Upper lobe of left lung (tissue), 6 donors: ENCODE results near the gene PCYOX1L. TPM values are rescaled to one million over a fixed set of nuclear protein-coding genes. Genes with fewer than 3 reads are reported as not detected.
A peak's percentile ranks its signal among the peaks of the same experiment; 100 is the strongest.

ENCODE experiments used
- ATAC-seq, 2 donors: fragments of 200-7000 bp; cut with Tn5 transposase; one replicate each; pipeline ENCODE4 v1.9.1; 2022; ENCODE audit warnings: mild to moderate bottlenecking in 2 of 2, moderate library complexity in 2 of 2; ENCODE audit not compliant: low FRiP score in 2 of 2
- DNase-seq, 2 donors: peaks; one replicate each; pipeline ENCODE4 v3.0.0-alpha.2; 2019 to 2020
- H3K27ac ChIP-seq, 4 donors: fragments of 200-600 bp; sonication (generic); one replicate each; pipeline ENCODE4 v1.5.1; 2016 to 2019
- H3K27me3 ChIP-seq, 4 donors: fragments of 200-600 bp; sonication (generic); one replicate each; pipeline ENCODE4 v1.5.1; 2017 to 2019
- H3K36me3 ChIP-seq, 4 donors: fragments of 200-600 bp; sonication (generic); one replicate each; pipeline ENCODE4 v1.5.1; 2016 to 2019
- H3K4me1 ChIP-seq, 4 donors: fragments of 200-600 bp; sonication (generic); one replicate each; pipeline ENCODE4 v1.5.1; 2018 to 2019
- H3K4me3 ChIP-seq, 4 donors: fragments of 200-600 bp; sonication (generic); one replicate each; pipeline ENCODE4 v1.5.1; 2017 to 2019; ENCODE audit warnings: mild to moderate bottlenecking in 2 of 4, moderate library complexity in 1 of 4
- H3K9me3 ChIP-seq, 4 donors: fragments of 200-600 bp; sonication (generic); one replicate each; pipeline ENCODE4 v1.5.1; 2018 to 2019
- EP300 ChIP-seq, 4 donors: sonication (generic); formaldehyde crosslinking; IDR thresholded peaks; one replicate each; pipeline ENCODE4 v1.5.1; 2017; ENCODE audit warnings: antibody characterized with exemption in 4 of 4, control low read depth in 2 of 4
- POLR2A ChIP-seq, 4 donors: fragments of 450-650 bp; IDR thresholded peaks; one replicate each; pipeline ENCODE4 v1.5.1; 2016 to 2017; ENCODE audit warnings: antibody characterized with exemption in 4 of 4, mild to moderate bottlenecking in 2 of 4
- POLR2AphosphoS5 ChIP-seq, 2 donors: sonication (generic); formaldehyde crosslinking; IDR thresholded peaks; one replicate each; pipeline ENCODE4 v1.5.1; 2017; ENCODE audit warnings: antibody characterized with exemption in 2 of 2
- whole genome bisulfite sequencing, 2 donors: methylation state at CpG; one replicate each; pipeline ENCODE4 v1.1.5; 2017 to 2018; 5-methylcytosine and 5-hydroxymethylcytosine counted together
- total RNA-seq, 6 donors: library from RNA; depleted of rRNA in 4 of 6; stranded (reverse); fragments of >200 nt in 4 of 6; gene quantifications; one replicate each; pipeline versions ENCODE4 v1.1.0 to v1.2.1, GENCODE V29; 2016 to 2021
- TF ChIP-seq, protein P1 (sequence below), 6 experiments: fragments of 450-650 bp in 4 of 6; fragments of 200-600 bp in 2 of 6; sonication (generic) in 2 of 6; IDR thresholded peaks; one replicate each; pipeline ENCODE4 v1.5.1; 2016 to 2019; ENCODE audit warnings: antibody characterized with exemption in 6 of 6
- donor health status: DM: no; HTN: no; CAD: no; lungs with moderate emphysema.
- donor health status: DM: no; HTN: yes; CAD: no; lungs with severe emphysema.

The PCYOX1L gene
- total RNA-seq, 6 donors from 2014 or later, result 3.2 to 10.1 (median 5.0) TPM

DNA sequence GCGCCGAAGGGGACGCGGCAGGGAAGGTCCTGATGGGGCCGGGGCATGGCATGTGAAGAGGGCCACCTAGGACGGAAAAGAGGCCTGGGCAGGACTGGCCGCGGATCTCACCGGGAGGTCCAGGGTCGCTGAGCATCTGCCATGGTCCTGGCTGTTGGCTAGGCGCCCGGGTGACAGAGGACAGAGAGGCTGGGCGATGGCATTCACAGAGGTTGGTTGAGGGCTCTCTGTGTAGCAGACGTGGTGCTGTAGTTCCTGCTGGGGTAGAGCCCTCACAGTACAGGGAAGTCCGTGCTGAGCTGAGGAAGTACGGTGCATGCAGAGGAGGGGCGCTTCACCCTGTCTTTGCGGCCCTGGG lies 427 bp downstream of the PCYOX1L start:
- Histone ChIP-seq H3K27me3 (no peaks in the 10 kb centered on the region), H3K4me3 (peak overlapping the region; percentile 43 to 93 (median 65)), H3K9me3 (no peaks in the 10 kb centered on the region), H3K27ac (peak overlapping the region; percentile 54 to 78 (median 70)), H3K4me1 (peaks cover 7 to 16% (median 12%) of the 10 kb centered on the region in 4 donors), H3K36me3 (peaks cover 0 to 27% (median 11%) of the 10 kb centered on the region in 4 donors)
- ATAC-seq (peak; percentile 71 to 73), DNase-seq (peak in 1 of 2 donors; percentile 48)
- TF ChIP-seq EP300 (IDR thresholded peaks at IDR 0.05) (no peak), POLR2A (IDR thresholded peaks at IDR 0.05) (no peak), POLR2AphosphoS5 (IDR thresholded peaks at IDR 0.05) (no peak)
- TF ChIP-seq, protein P1, sequence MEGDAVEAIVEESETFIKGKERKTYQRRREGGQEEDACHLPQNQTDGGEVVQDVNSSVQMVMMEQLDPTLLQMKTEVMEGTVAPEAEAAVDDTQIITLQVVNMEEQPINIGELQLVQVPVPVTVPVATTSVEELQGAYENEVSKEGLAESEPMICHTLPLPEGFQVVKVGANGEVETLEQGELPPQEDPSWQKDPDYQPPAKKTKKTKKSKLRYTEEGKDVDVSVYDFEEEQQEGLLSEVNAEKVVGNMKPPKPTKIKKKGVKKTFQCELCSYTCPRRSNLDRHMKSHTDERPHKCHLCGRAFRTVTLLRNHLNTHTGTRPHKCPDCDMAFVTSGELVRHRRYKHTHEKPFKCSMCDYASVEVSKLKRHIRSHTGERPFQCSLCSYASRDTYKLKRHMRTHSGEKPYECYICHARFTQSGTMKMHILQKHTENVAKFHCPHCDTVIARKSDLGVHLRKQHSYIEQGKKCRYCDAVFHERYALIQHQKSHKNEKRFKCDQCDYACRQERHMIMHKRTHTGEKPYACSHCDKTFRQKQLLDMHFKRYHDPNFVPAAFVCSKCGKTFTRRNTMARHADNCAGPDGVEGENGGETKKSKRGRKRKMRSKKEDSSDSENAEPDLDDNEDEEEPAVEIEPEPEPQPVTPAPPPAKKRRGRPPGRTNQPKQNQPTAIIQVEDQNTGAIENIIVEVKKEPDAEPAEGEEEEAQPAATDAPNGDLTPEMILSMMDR (IDR thresholded peaks at IDR 0.05), result no peak
- 0 to 3% methylated on average over 2 to 18 of the region's 18 CpGs for WGBS, 2 donors

DNA sequence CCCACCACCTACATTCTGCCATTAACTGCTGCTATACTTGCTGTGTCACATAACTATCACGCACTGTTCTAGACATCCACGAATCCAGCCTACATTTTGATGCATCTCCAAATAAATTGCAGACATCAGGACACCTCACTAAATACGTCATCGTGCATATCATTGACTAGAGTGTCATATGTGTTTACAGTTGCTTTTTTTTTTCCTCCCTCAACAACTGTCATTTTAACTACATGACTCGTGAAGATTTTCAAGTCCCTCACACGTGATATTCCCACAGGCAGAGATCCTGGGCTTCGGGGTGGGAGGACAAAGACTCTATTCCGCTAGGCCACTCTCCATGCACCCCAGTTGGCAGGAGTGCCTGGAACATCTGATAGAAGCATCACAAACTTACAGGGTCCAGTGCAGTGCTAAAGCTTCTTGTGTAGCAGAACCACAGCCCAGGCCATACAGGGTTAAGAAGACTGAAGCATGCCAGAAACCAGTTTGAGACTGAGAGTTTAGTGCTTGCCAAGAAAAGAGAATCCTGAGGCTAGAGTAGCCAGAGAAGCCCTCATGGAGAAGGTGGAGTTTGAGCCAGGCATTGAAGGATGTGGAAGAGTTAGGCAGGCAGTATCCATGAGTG lies 1.1 kb downstream of the PCYOX1L start:
- WGBS, 2 donors, result 79 to 82% methylated on average over 8 of the region's 8 CpGs
- no peak for ATAC-seq
- DNase-seq, result no peak
- Histone ChIP-seq H3K36me3 (peaks cover 0 to 19% (median 9%) of the 10 kb centered on the region in 4 donors), H3K4me3 (peak overlapping the region in 1 of 4 donors; percentile 68), H3K4me1 (peaks cover 7 to 16% (median 12%) of the 10 kb centered on the region in 4 donors), H3K9me3 (no peaks in the 10 kb centered on the region), H3K27ac (no peak overlapping the region), H3K27me3 (no peaks in the 10 kb centered on the region)
- TF ChIP-seq, protein P1 (IDR thresholded peaks at IDR 0.05), result no peak
- TF ChIP-seq POLR2A (IDR thresholded peaks at IDR 0.05), result no peak
- no peak for TF ChIP-seq POLR2AphosphoS5 (IDR thresholded peaks at IDR 0.05)
- TF ChIP-seq EP300 (IDR thresholded peaks at IDR 0.05), result no peak

DNA sequence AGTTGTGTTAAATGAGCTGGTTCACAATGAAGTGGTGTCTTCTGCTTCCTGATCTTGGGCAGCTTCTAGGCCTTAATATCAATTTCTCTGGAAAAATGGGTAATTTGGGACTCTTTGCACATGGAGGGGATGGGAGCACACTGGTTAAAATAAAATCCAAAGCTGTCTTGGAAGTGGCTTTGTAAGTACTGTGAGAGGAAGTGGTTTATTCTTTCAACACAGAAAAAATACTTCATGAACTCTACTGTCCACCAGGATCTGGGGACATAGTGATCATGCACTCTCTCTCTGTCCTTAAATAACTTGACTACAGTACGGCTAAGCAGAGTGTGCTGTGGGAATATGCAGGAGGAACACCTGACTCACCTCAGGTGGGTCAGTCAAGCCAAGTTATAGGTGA lies 2.4 kb downstream of the PCYOX1L start:
- DNase-seq (no peak), ATAC-seq (no peak)
- TF ChIP-seq POLR2A (IDR thresholded peaks at IDR 0.05) (no peak), POLR2AphosphoS5 (IDR thresholded peaks at IDR 0.05) (no peak), EP300 (IDR thresholded peaks at IDR 0.05) (no peak)
- TF ChIP-seq, protein P1 (IDR thresholded peaks at IDR 0.05), result no peak
- H3K9me3 ChIP-seq, result no peaks in the 10 kb centered on the region
- H3K27ac ChIP-seq, result no peak overlapping the region
- 64 to 100% methylated on average over 1 of the region's 1 CpG for WGBS, 2 donors
- H3K4me3 ChIP-seq, result no peak overlapping the region
- H3K4me1 ChIP-seq, result peaks cover 7 to 16% (median 12%) of the 10 kb centered on the region in 4 donors
- peaks cover 0 to 7% (median 3%) of the 10 kb centered on the region in 4 donors for H3K36me3 ChIP-seq
- no peaks in the 10 kb centered on the region for H3K27me3 ChIP-seq

DNA sequence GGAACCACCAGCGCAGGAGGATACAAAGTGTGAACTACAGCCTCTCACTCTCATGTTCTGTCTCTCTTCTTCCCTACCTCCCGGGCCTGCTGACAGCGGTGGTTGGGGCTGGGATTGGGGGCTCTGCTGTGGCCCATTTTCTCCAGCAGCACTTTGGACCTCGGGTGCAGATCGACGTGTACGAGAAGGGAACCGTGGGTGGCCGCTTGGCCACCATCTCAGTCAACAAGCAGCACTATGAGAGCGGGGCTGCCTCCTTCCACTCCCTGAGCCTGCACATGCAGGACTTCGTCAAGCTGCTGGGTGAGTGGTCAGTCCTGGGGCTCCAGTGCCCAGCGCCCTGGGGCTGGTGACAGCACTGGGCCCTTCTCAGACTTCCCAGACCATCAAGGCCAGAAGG lies 4.7 kb downstream of the PCYOX1L start:
- Histone ChIP-seq H3K36me3 (no peaks in the 10 kb centered on the region), H3K4me3 (no peak overlapping the region), H3K9me3 (no peaks in the 10 kb centered on the region), H3K27ac (no peak overlapping the region), H3K27me3 (no peaks in the 10 kb centered on the region), H3K4me1 (peaks cover 6 to 17% (median 9%) of the 10 kb centered on the region in 4 donors)
- no peak for DNase-seq
- ATAC-seq, result no peak
- 85 to 95% methylated on average over 4 to 12 of the region's 12 CpGs for WGBS, 2 donors
- TF ChIP-seq, protein P1 (IDR thresholded peaks at IDR 0.05), result no peak
- no peak for TF ChIP-seq POLR2AphosphoS5 (IDR thresholded peaks at IDR 0.05)
- no peak for TF ChIP-seq POLR2A (IDR thresholded peaks at IDR 0.05)
- no peak for TF ChIP-seq EP300 (IDR thresholded peaks at IDR 0.05)

DNA sequence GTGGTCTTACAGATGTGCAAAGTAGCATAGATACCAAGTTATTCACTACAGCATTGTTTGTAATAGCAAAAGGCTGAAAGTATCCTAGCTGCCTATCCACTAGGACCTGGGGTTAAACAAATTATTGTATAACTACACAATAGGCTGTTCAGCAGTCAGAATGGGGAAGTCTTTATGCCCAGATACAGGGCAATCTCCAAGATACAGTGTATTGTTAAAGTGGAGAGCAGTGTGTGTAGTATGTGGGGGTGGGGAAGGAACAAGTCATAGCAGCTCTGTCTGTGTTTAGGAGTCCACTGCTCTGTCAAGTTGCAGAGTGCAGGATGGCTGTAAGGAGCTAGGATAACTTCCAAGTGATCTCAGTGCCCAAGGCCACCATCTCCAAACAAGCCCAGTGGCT lies 5.5 kb downstream of the PCYOX1L start:
- no peaks in the 10 kb centered on the region for H3K9me3 ChIP-seq
- ATAC-seq (no peak), DNase-seq (no peak)
- no peaks in the 10 kb centered on the region for H3K36me3 ChIP-seq
- no peak for TF ChIP-seq POLR2A (IDR thresholded peaks at IDR 0.05)
- no peak for TF ChIP-seq POLR2AphosphoS5 (IDR thresholded peaks at IDR 0.05)
- TF ChIP-seq EP300 (IDR thresholded peaks at IDR 0.05), result no peak
- TF ChIP-seq, protein P1 (IDR thresholded peaks at IDR 0.05), result no peak
- H3K27me3 ChIP-seq, result no peaks in the 10 kb centered on the region
- no peak overlapping the region for H3K27ac ChIP-seq
- H3K4me3 ChIP-seq, result no peak overlapping the region
- H3K4me1 ChIP-seq, result peaks cover 4 to 16% (median 9%) of the 10 kb centered on the region in 4 donors
